ACHN (cell line): ENCODE results near the gene CCDC181.
"Not testable (repeated sequence)": the region's sequence is repeated elsewhere in the genome, so short reads cannot be mapped to it uniquely, and the experiment has no call there.

Experiments
- DNase-seq: peaks from one replicate; pipeline ENCODE4 v3.0.0-alpha.2; 2015
- in situ Hi-C: cut with HindIII; loops from 2 replicates; pipeline ENCODE4 v1.10.0; 2017; ENCODE audit warnings: low sequenced_read_pairs, low pct_ligation_motif_present, low pct_unique_long_range_greater_than_20kb

CCDC181 gene

GRCh38 chr1:169421309-169421708 is 6.0 kb downstream of the CCDC181 start:
- in situ Hi-C loops = no loop called here
- DNase-seq = no peak

DNA sequence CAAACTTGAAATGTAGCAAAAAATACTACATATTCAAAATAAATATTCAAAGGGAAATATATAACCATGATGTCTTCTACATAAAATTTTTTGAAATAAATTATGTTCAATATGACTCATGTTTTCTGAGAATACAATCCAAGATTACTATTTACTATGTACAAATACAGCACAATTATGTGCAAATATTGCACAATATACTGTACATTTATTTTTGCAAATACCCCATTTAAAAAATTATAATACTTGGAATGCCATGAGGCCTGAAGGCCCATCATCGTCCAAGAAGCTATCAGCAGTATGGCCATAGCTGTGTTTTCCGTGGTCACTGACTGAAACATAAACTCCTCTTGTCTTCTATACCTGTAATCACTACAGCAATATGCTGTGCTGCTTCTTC is 12.3 kb downstream of the CCDC181 start:
- in situ Hi-C loops = no loop called here
- no peak for DNase-seq

GRCh38 chr1:169408340-169408739 is 18.9 kb downstream of the CCDC181 start:
- DNase-seq, in situ Hi-C loops: not testable (repeated sequence)

DNA sequence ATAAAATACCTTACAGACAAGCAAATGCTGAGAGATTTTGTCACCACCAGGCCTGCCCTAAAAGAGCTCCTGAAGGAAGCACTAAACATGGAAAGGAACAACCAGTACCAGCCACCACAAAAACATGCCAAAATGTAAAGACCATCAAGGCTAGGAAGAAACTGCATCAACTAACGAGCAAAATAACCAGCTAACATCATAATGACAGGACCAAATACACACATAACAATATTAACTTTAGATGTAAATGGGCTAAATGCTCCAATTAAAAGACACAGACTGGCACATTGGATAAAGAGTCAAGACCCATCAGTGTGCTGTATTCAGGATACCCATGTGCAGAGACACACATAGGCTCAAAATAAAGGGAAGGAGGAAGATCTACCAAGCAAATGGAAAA is 24.7 kb downstream of the CCDC181 start:
- in situ Hi-C loops, DNase-seq: not testable (repeated sequence)

DNA sequence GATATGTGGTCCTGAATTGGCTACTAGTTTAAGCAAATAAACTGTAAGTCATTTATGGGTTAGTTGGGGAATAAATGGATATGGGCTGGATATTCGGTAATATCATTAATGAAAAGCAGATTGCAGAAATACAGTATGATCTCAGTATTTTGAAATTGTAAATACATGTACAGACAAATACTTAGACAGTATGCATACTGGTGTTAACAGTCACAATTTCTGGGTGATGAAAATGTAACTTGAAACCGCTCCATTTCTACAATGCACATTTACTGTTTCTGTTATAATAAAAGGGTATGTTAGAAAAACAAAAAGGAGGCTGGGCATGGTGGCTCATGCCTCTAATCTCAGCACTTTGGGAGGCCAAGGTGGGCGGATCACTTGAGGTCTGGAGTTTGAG is 31.3 kb downstream of the CCDC181 start:
- in situ Hi-C loops = no loop called here
- DNase-seq = no peak

DNA sequence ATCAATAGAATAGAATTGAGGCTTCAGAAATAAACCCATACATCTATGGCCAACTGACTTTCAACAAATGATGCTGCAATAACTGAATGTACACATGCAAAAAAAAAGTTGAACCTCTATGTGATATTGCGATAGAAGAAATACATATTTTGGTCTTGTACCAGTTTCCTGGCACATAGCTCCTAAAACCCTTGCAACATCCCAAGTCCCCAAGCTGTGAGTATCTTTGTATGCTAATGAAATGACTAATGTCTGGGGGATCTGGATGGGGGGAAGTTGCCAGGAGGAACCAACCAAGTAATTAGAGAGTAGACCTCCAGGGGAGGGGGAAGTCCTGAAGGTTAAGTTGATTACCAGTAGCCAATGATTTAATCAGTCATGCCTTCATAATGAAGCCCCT is 34.9 kb downstream of the CCDC181 start:
- DNase-seq = no peak
- in situ Hi-C loops = no loop called here

GRCh38 chr1:169390303-169390702 is 37.0 kb downstream of the CCDC181 start:
- in situ Hi-C loops = no loop called here
- DNase-seq = no peak

DNA sequence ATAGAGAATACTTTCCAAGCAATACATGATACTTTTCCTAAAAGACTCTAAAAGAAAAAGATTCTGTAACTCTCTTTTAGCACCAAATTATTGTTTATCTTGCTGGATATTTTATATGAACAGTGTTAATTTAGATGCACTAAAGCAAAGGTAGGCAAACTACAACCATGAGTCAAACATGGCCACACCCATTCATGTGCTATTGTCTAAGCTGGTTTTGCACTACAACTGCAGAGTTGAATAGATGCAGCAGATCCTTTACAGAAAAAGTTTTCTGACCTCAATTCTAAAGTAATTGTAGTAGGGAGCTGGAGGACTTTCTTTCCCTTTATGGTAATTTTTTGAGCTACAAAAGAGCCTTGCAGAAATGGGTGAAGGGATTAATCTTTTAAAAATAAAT is 39.9 kb downstream of the CCDC181 start:
- in situ Hi-C loops = no loop called here
- DNase-seq = no peak

DNA sequence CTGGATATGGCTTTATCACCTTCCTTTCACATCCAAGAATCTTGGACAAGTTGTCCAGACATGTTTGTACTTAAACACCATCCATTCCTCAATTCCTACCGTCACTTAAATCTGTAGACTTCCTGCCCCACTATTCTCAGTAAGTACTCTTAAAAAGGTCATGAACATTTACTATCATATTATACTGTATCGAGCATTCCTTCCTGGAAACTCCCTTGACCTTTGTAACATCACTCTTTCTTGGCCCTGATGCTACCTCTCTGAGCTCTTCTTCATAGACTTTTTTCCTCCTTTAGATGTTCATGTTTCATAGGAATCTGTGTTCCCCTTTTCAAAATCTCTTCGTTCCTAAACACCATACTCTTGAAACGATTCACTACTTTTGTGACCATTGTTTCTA is 43.8 kb downstream of the CCDC181 start:
- DNase-seq = no peak
- in situ Hi-C loops = no loop called here

DNA sequence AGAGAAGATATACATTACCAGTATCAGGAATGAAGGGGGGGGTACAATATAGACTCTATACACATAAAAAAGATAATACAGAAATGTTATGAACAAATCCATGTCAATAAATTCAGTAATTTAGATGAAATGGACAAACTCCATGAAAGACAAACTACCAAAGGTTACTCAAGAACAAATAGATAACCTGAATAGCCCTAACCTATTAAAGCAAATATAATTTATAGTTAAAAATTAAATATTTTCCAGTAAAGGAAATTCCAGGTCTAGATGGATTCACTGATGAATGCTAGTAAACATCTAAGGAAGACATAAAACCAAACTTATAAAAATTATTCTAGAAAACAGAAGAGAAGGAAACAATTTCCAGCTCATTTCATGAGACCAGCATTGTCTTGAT is 46.1 kb downstream of the CCDC181 start:
- in situ Hi-C loops = no loop called here
- DNase-seq = no peak

- in situ Hi-C loops = no loop called here
- DNase-seq = no peak
Observed at GRCh38 chr1:169371404-169371803, 55.9 kb downstream of the CCDC181 start.

DNA sequence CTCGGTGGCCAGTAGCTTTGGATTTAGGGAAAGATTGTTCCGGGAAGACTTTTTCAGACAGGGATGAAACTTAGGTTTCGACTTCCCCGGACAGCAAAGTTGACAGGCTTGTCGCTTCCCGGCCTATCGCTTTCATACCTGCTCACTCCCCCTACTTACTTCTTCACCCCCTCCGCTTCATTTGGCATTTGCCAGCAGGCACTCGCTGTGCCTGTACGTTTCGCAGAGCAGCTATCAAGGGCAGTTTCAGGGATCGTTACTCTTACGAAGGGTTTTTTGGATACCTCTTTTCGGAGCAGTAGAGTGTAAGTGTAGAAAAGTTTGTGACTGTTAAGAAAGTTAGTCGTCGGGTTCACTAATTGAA is 58.9 kb downstream of the CCDC181 start:
- DNase-seq = peak; percentile 25
- in situ Hi-C loops = no loop called here

DNA sequence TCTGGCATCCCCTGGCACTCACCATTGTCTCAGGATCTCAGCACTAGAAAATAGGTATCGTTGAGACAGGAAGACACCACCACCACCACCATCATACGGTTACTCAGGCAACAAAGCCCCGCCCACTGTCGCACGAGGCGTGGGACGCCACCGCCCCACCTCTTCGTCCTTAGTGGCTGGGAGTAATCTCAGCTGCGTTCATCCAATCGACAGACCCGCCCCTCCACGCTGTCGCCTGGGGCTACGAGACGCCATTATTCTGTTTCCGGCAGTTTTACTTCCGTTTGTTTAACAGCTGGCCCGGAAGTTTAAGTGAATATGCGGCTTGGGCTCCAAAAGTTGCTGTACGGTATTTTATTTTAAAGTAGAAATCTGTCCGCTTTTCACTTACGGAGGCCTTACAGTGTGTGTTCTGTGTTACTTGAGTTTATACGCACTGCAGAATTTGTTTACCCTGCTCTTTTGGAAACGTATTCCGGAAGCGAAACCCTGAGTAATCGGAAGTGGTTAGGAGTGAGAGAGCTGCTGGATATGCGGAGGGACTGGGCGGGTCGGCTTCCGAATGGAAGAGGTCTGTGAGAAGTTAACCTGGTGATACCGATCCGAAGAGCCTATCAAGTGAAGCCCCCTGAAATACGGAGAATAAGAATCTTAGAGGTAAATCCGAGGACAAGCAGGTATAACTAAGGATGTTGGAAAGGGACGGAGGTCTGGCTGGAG is 59.4 kb downstream of the CCDC181 start, which contains the start of the genes BLZF1 and NME7:
Gene BLZF1, plus strand, starts transcription at position 510 of the 720 bp plus-strand sequence. CDS start 1,328 bp downstream, outside the sequence.
Gene NME7, minus strand, starts transcription at position 112 of the 720 bp plus-strand sequence. Its CDS starts 87 bp downstream, at position 25.
- DNase-seq = peak; percentile 99
- in situ Hi-C loops = no loop called here

GRCh38 chr1:169367096-169367685 is 60.1 kb downstream of the CCDC181 start:
- in situ Hi-C loops = no loop called here

DNA sequence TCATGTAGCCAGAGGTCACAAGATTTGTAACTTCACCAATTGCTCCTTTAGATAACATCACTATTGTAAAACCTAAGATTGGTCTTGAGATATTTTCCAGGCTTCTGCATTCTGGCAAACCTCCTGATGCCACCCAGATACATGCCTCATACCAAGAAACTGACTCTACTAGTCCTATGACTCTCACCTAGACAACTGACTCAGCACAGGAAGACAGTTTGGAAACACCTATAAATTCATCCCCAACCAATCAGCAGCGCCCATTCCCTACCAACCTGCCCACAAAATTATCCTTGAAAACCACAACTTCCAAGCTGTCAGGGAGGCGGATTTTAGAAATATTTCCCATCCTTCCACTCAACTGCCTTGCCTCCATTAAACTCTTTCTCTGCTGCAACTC is 62.3 kb downstream of the CCDC181 start:
- in situ Hi-C loops = no loop called here
- no peak for DNase-seq

More at GRCh38 chr1:169367096-169367685, 60.1 kb downstream of the CCDC181 start:
- DNase-seq = no peak

GRCh38 chr1:169363046-169363730 is 64.1 kb downstream of the CCDC181 start:
- in situ Hi-C loops = no loop called here

DNA sequence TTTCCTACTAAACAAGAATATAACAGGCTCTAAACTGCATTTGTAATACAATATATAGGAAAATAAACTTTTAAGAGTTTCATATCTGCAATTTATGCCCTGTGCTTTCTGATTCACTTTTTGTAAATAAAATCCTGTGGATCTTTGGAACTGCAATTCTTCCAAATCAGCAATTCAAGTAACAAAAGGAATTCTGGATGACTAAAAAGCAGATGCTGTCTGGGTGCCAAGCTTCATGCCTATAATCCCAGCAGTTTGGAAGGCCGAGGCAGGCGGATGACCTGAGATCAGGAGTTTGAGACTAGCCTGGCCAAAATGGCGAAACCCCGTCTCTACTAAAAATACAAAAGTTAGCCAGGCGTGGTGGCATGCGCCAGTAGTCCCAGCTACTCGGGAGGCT is 66.0 kb downstream of the CCDC181 start:
- DNase-seq = no peak
- in situ Hi-C loops = no loop called here

More at GRCh38 chr1:169363046-169363730, 64.1 kb downstream of the CCDC181 start:
- DNase-seq = peak; percentile 60

GRCh38 chr1:169360415-169360814 is 66.9 kb downstream of the CCDC181 start:
- DNase-seq = no peak
- in situ Hi-C loops = no loop called here

GRCh38 chr1:169348383-169349036 is 78.8 kb downstream of the CCDC181 start:
- DNase-seq = peak; percentile 64
- in situ Hi-C loops = no loop called here
